Ishikawa (cell line): ENCODE data around the gene PZP.

Experiments used
- CEBPB ChIP-seq: IDR thresholded peaks from 2 replicates; pipeline ENCODE4 v1.6.1; 2012
- CREB1 ChIP-seq: IDR thresholded peaks from 2 replicates; pipeline ENCODE4 v1.6.1; 2012; ENCODE audit warnings: low read depth
- EGR1 ChIP-seq: IDR thresholded peaks from 2 replicates; pipeline ENCODE4 v1.6.1; 2012
- EP300 ChIP-seq: IDR thresholded peaks from 2 replicates; pipeline ENCODE4 v1.6.1; 2012; ENCODE audit warnings: borderline replicate concordance
- FOXM1 ChIP-seq: IDR thresholded peaks from 2 replicates; pipeline ENCODE4 v1.6.1; 2012; ENCODE audit warnings: low read depth, borderline replicate concordance
- MAX ChIP-seq: IDR thresholded peaks from 2 replicates; pipeline ENCODE4 v1.6.1; 2012
- NFIC ChIP-seq: IDR thresholded peaks from 2 replicates; pipeline ENCODE4 v1.6.1; 2012
- RAD21 ChIP-seq: IDR thresholded peaks from 2 replicates; pipeline ENCODE4 v1.6.1; 2012; ENCODE audit warnings: low read depth
- TAF1 ChIP-seq: IDR thresholded peaks from 2 replicates; pipeline ENCODE4 v1.6.1; 2012; ENCODE audit warnings: low read depth, mild to moderate bottlenecking
- TCF12 ChIP-seq: IDR thresholded peaks from 2 replicates; pipeline ENCODE4 v1.6.1; 2012; ENCODE audit warnings: low read depth
- TEAD4 ChIP-seq: IDR thresholded peaks from 2 replicates; pipeline ENCODE4 v1.6.1; 2012
- USF1 ChIP-seq: IDR thresholded peaks from 2 replicates; pipeline ENCODE4 v1.6.1; 2012
- YY1 ChIP-seq: IDR thresholded peaks from 2 replicates; pipeline ENCODE4 v1.6.1; 2012; ENCODE audit warnings: low read depth
- ZBTB7A ChIP-seq: IDR thresholded peaks from 2 replicates; pipeline ENCODE4 v1.6.1; 2012; ENCODE audit warnings: low read depth
- TF ChIP-seq, protein P1 (sequence below): IDR thresholded peaks from 2 replicates; pipeline ENCODE4 v1.6.1; 2012; ENCODE audit warnings: low read depth, mild to moderate bottlenecking

Gene PZP

GRCh38 chr12:9227950-9228349 lies 19.8 kb upstream of the PZP start:
- TF ChIP-seq, protein P1, sequence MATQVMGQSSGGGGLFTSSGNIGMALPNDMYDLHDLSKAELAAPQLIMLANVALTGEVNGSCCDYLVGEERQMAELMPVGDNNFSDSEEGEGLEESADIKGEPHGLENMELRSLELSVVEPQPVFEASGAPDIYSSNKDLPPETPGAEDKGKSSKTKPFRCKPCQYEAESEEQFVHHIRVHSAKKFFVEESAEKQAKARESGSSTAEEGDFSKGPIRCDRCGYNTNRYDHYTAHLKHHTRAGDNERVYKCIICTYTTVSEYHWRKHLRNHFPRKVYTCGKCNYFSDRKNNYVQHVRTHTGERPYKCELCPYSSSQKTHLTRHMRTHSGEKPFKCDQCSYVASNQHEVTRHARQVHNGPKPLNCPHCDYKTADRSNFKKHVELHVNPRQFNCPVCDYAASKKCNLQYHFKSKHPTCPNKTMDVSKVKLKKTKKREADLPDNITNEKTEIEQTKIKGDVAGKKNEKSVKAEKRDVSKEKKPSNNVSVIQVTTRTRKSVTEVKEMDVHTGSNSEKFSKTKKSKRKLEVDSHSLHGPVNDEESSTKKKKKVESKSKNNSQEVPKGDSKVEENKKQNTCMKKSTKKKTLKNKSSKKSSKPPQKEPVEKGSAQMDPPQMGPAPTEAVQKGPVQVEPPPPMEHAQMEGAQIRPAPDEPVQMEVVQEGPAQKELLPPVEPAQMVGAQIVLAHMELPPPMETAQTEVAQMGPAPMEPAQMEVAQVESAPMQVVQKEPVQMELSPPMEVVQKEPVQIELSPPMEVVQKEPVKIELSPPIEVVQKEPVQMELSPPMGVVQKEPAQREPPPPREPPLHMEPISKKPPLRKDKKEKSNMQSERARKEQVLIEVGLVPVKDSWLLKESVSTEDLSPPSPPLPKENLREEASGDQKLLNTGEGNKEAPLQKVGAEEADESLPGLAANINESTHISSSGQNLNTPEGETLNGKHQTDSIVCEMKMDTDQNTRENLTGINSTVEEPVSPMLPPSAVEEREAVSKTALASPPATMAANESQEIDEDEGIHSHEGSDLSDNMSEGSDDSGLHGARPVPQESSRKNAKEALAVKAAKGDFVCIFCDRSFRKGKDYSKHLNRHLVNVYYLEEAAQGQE, result no peak
- TF ChIP-seq YY1 (no peak), TCF12 (no peak), CEBPB (no peak), FOXM1 (no peak), RAD21 (no peak), NFIC (no peak), CREB1 (no peak), TEAD4 (no peak), ZBTB7A (no peak), EGR1 (no peak), TAF1 (no peak), USF1 (no peak), EP300 (no peak)

GRCh38 chr12:9223830-9224229 lies 15.6 kb upstream of the PZP start:
- TF ChIP-seq ZBTB7A, result no peak
- no peak for TF ChIP-seq TCF12
- TF ChIP-seq NFIC, result no peak
- TF ChIP-seq USF1, result no peak
- no peak for TF ChIP-seq TAF1
- TF ChIP-seq, protein P1, result no peak

DNA sequence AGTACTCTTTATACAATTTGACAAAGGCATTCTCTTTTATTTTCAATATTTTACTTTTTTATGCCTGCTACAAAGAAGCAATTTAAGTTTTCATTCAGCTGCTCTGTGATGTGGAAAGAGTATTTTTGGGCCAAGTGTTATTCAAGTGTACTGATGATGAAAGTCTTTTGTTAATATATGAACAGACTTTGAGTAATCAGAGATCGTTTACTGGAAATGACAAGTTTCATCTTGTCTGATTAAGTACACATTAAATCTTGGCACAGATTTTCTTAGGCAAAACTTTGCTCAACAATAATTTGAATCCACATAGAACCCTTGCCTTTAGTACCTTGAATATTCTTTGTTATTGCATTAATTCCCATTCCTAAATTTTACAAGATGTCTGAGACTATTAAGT lies 13.3 kb upstream of the PZP start:
- TF ChIP-seq TEAD4, result no peak
- no peak for TF ChIP-seq FOXM1
- no peak for TF ChIP-seq NFIC
- no peak for TF ChIP-seq CREB1
- TF ChIP-seq TAF1, result no peak
- TF ChIP-seq TCF12, result no peak
- no peak for TF ChIP-seq MAX
- TF ChIP-seq CEBPB, result no peak
- TF ChIP-seq EGR1, result no peak
- TF ChIP-seq, protein P1, result no peak
- no peak for TF ChIP-seq ZBTB7A

DNA sequence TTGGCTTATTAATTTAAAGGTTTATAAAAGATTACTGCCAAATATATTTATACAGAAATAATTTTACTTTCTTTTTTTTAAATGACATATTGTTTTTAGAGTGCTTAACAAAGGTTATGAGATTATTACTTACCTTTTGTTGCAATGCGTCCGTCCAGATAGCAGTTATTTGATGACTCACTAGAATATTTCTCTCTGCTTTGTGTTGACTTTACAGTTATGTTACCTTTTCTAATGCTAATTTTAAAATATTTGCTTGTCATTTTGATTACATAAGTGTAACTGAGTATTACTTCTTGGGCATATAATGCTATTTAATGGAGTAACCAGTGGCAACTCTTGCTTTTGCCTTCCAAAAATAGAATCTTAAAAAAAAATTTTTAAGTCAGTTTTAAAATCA lies 6.3 kb upstream of the PZP start:
- no peak for TF ChIP-seq MAX
- TF ChIP-seq EGR1, result no peak
- no peak for TF ChIP-seq EP300
- TF ChIP-seq FOXM1, result no peak
- TF ChIP-seq CREB1, result no peak
- no peak for TF ChIP-seq RAD21
- no peak for TF ChIP-seq USF1
- no peak for TF ChIP-seq TCF12
- TF ChIP-seq YY1, result no peak
- no peak for TF ChIP-seq CEBPB
- no peak for TF ChIP-seq TAF1
- no peak for TF ChIP-seq ZBTB7A
- TF ChIP-seq, protein P1, result no peak
- TF ChIP-seq NFIC, result no peak
